Head of caudate nucleus (tissue), 42 donors: ENCODE results near the gene MIA.
A peak's percentile ranks its signal among the peaks of the same experiment; 100 is the strongest.

Experiments
- DNase-seq, 42 donors: peaks; one replicate each; pipeline versions ENCODE4 v3.0.0 to v3.0.0-alpha.2; 2020 to 2021; ENCODE audit warnings: mixed read lengths in 7 of 42
- intact Hi-C: fragments of 100-400 bp; cut with DNase I; formaldehyde crosslinking; loops from one replicate; pipeline ENCODE4 v1.15.0; 2022

MIA gene

GRCh38 chr19:40799558-40800338 lies 24.4 kb downstream of the MIA start:
- intact Hi-C loops = no loop called here
- peak in 9 of 42 donors; percentile 29 to 58 (median 46) for DNase-seq

- intact Hi-C loops = no loop called here
- peak in 5 of 42 donors; percentile 31 to 61 (median 33) for DNase-seq
These were observed 25.1 kb downstream of the MIA start for GRCh38 chr19:40800339-40800996.

- DNase-seq = peak in 4 of 42 donors; percentile 22 to 56 (median 36)
- intact Hi-C loops = no loop called here
These were observed 25.7 kb downstream of the MIA start for GRCh38 chr19:40800997-40801377.

- peak in 1 of 42 donors; percentile 26 for DNase-seq
- intact Hi-C loops = no loop called here
These were observed 26.3 kb downstream of the MIA start for GRCh38 chr19:40801426-40802299.

GRCh38 chr19:40802300-40803169 lies 27.2 kb downstream of the MIA start:
- intact Hi-C loops = no loop called here
- peak in 5 of 42 donors; percentile 25 to 54 (median 37) for DNase-seq

GRCh38 chr19:40803170-40803856 lies 28.0 kb downstream of the MIA start:
- intact Hi-C loops = no loop called here
- no peak for DNase-seq

GRCh38 chr19:40803857-40804782 lies 28.8 kb downstream of the MIA start:
- DNase-seq = no peak
- intact Hi-C loops = no loop called here

- peak in 9 of 42 donors; percentile 26 to 65 (median 46) for DNase-seq
- intact Hi-C loops = no loop called here
These were observed 29.5 kb downstream of the MIA start for GRCh38 chr19:40804783-40805242.

- DNase-seq = no peak
- intact Hi-C loops = no loop called here
These were observed 30.0 kb downstream of the MIA start for GRCh38 chr19:40805258-40805868.

GRCh38 chr19:40806423-40807146 lies 31.3 kb downstream of the MIA start:
- intact Hi-C loops = loop anchor here (2.0 kb wide), 1 partner anchor 90 kb away; the partner anchor contains the start of genes COQ8B and ITPKC
- DNase-seq = peak; percentile 81 to 98 (median 93)

- DNase-seq = peak in 1 of 42 donors; percentile 25
- intact Hi-C loops = loop anchor here (2.0 kb wide), 1 partner anchor 91 kb away; the partner anchor contains the start of genes COQ8B and ITPKC
These were observed 32.1 kb downstream of the MIA start for GRCh38 chr19:40807147-40808020.

- intact Hi-C loops = no loop called here
- no peak for DNase-seq
These were observed 32.7 kb downstream of the MIA start for GRCh38 chr19:40808021-40808325.

GRCh38 chr19:40808497-40808896 lies 33.2 kb downstream of the MIA start:
- no peak for DNase-seq
- intact Hi-C loops = no loop called here

GRCh38 chr19:40809358-40810086 lies 34.2 kb downstream of the MIA start:
- intact Hi-C loops = no loop called here
- DNase-seq = peak in 2 of 42 donors; percentile 31 to 46
